Frontal cortex (tissue), 4 donors: ENCODE data around the gene GLG1. TPM values are rescaled to one million over a fixed set of nuclear protein-coding genes. Genes with fewer than 3 reads are reported as not detected.
"Not testable (repeated sequence)": the region's sequence is repeated elsewhere in the genome, so short reads cannot be mapped to it uniquely, and the experiment has no call there.

Experiments
- DNase-seq, 2 donors: peaks; one replicate each; pipeline ENCODE4 v3.0.0; 2012; ENCODE audit warnings: low spot score in 2 of 2
- FAIRE-seq: peaks from 2 replicates; lab custom pipeline; 2012; peaks lifted over from hg19 to GRCh38; lab: Jason Lieb, UNC
- total RNA-seq: library from RNA; depleted of rRNA; stranded (reverse); fragments of >200 nt; gene quantifications from one replicate; pipeline ENCODE4 v1.2.3, GENCODE V29; 2014
- donor health status: control.
- donor health status: control.
- donor health status: control.

GLG1 gene
- total RNA-seq, result 64.8 TPM

- DNase-seq (peak; percentile 87 to 89), FAIRE-seq (no peak)
Measured at GRCh38 chr16:74606521-74607309, at the start of gene GLG1. Gene GLG1, minus strand, starts transcription at chr16:74607114. Its CDS starts 20 bp downstream, at chr16:74607094.

GRCh38 chr16:74654536-74655050 lies 47.7 kb upstream of the GLG1 start:
- no peak for FAIRE-seq

GRCh38 chr16:74652883-74653282 lies 46.0 kb upstream of the GLG1 start:
- not testable (repeated sequence) for FAIRE-seq

More at GRCh38 chr16:74654536-74655050, 47.7 kb upstream of the GLG1 start:
- no peak for DNase-seq

GRCh38 chr16:74652249-74652648 lies 45.3 kb upstream of the GLG1 start:
- DNase-seq (no peak), FAIRE-seq (no peak)

More at GRCh38 chr16:74652883-74653282, 46.0 kb upstream of the GLG1 start:
- DNase-seq, result not testable (repeated sequence)

- FAIRE-seq, result no peak
- DNase-seq, result no peak
Measured at GRCh38 chr16:74651841-74652240, 44.9 kb upstream of the GLG1 start.

- FAIRE-seq (no peak), DNase-seq (no peak)
Measured at GRCh38 chr16:74650966-74651567, 44.2 kb upstream of the GLG1 start.

- DNase-seq (no peak), FAIRE-seq (no peak)
Measured at GRCh38 chr16:74649839-74650504, 43.1 kb upstream of the GLG1 start.

- DNase-seq (no peak), FAIRE-seq (no peak)
Measured at GRCh38 chr16:74641969-74642368, 35.1 kb upstream of the GLG1 start.

GRCh38 chr16:74637742-74638453 lies 31.0 kb upstream of the GLG1 start:
- FAIRE-seq, result no peak
- DNase-seq, result no peak

- DNase-seq (no peak), FAIRE-seq (no peak)
Measured at GRCh38 chr16:74635303-74635702, 28.4 kb upstream of the GLG1 start.

- no peak for DNase-seq
- no peak for FAIRE-seq
Measured at GRCh38 chr16:74633686-74634085, 26.8 kb upstream of the GLG1 start.

- FAIRE-seq (no peak), DNase-seq (no peak)
Measured at GRCh38 chr16:74627506-74628220, 20.7 kb upstream of the GLG1 start.

GRCh38 chr16:74626741-74627416 lies 20.0 kb upstream of the GLG1 start:
- FAIRE-seq (no peak), DNase-seq (no peak)

- FAIRE-seq (no peak), DNase-seq (no peak)
Measured at GRCh38 chr16:74625500-74626350, 18.8 kb upstream of the GLG1 start.

GRCh38 chr16:74623839-74624235 lies 16.9 kb upstream of the GLG1 start:
- FAIRE-seq (no peak), DNase-seq (no peak)

- DNase-seq, result peak; percentile 29 to 55
- FAIRE-seq, result no peak
Measured at GRCh38 chr16:74623214-74623838, 16.4 kb upstream of the GLG1 start.

GRCh38 chr16:74622005-74622404 lies 15.1 kb upstream of the GLG1 start:
- FAIRE-seq (no peak), DNase-seq (no peak)
